GM18861 (cell line): ENCODE results near the gene WASF3.

Experiments used
- ATAC-seq: cut with Tn5 transposase; IDR thresholded peaks from one replicate; pipeline ENCODE4 v1.9.1; 2021; ENCODE audit not compliant: unreplicated experiment

The WASF3 gene

DNA sequence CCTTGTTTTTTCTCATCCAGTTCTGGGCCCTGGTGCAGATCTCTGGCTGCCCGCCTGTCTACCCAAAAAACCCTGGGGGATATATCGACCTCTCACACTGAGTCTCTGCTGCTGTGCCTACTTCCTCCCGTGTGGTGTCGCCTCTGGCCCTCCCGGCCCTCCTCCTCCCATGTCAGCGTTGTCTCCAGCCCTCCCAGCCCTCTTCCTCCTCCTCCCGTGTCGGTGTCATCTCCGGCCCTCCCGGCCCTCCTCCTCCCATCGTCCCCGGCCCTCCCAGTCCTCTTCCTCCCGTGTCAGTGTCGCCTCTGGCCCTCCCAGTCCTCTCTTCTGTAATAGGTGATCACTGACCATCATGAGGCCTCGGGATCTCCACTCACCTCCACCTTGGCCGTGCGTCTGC is 121.3 kb downstream of the WASF3 start:
- ATAC-seq, result no peak

- no peak for ATAC-seq
Observed at GRCh38 chr13:26679411-26680122, 122.1 kb downstream of the WASF3 start.

- ATAC-seq, result no peak
Observed at GRCh38 chr13:26680123-26680450, 122.6 kb downstream of the WASF3 start.

- no peak for ATAC-seq
Observed at GRCh38 chr13:26680572-26680971, 123.1 kb downstream of the WASF3 start.

GRCh38 chr13:26681036-26681435 is 123.6 kb downstream of the WASF3 start:
- ATAC-seq, result no peak

DNA sequence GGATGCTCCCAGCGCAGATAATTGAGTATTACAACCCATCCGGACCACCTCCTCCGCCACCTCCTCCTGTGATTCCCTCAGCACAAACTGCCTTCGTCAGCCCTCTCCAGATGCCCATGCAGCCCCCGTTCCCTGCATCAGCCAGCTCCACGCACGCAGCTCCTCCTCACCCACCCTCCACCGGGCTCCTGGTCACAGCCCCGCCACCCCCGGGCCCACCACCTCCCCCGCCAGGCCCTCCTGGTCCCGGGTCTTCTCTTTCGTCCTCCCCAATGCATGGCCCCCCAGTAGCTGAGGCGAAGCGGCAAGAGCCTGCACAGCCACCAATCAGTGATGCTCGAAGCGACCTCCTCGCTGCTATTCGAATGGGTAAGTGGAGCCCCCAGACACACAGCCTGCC is 125.1 kb downstream of the WASF3 start:
- no peak for ATAC-seq

- no peak for ATAC-seq
Observed at GRCh38 chr13:26685606-26686005, 128.1 kb downstream of the WASF3 start.

GRCh38 chr13:26686285-26686684 is 128.8 kb downstream of the WASF3 start:
- no peak for ATAC-seq

DNA sequence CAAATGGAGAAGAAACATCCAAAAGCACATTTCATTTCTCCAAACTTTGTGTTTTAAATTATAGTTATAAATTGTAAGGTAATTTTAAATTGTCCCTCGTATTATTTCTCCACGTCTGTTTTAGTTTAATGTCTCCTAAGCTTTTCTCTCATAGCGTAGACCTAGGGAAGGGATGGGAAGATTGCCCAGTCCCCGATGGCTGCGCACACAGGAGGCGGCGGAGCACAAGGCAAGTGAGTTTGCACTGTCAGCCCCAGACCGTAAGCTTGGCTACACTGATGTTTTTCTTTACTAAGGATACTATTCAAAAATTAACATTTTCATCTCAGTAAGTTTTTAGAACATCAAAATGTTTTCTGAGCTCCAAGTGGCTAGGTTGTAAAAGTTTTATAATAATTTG is 130.8 kb downstream of the WASF3 start:
- no peak for ATAC-seq

GRCh38 chr13:26688980-26689379 is 131.5 kb downstream of the WASF3 start:
- ATAC-seq, result no peak

GRCh38 chr13:26693749-26694463 is 136.4 kb downstream of the WASF3 start:
- ATAC-seq, result no peak

DNA sequence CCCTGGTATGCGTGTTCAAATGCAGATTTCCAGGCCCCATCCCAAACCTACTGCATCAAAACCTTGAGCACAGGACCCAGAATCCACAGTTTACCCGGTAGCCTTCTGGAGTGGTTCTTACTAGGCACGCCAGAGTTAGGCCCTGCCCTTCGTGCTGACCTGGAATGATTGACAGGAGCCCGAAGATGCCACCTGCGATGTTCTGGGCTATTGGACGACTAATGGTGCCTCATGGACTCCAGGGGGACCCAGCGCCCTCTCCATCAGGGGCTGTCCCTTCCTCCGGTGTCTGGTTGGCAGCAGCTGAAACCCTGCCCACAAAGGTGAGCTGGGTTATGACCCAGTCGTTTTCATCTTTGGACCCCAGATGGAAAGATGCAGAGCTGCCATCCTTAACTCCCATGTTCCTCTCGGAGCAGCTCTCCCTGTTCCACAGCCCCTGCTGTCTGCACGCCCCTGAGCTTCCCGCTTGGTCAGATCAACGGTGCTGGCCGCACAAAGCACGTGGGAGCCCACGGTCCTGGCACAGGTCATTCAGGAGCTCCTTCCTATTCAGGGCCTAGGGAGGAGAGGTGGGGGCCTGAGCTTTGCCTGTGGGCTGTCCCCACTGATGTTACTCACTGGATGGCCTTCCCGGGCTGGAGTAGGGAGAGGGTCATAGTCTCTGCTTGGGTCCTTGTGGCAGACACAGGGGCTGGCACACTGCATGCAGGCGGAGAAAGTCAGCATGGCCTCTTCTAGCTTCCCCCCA is 137.3 kb downstream of the WASF3 start:
- ATAC-seq, result no peak

- no peak for ATAC-seq
Observed at GRCh38 chr13:26695360-26695705, 137.8 kb downstream of the WASF3 start.

DNA sequence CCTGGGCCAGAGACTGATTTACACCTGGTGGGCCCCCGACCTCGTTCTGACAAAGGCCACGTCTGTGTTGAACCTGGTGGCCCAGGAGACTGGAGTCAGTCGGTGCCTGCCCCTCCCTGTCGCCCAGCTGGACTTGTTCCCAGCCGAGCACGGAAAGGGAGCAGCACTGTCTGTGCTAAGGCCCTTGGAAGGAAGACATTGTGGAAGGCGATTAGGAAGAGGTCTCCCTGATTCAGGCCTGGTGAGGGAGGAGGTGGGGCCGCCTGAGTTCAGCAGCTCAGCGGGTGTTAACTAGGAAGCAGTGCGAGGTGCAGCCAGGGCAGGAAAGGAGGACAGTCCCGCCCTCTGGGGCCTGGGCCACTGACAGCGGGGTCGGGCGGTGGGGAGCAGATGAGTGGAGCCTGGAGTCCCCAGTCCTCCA is 138.4 kb downstream of the WASF3 start:
- no peak for ATAC-seq

DNA sequence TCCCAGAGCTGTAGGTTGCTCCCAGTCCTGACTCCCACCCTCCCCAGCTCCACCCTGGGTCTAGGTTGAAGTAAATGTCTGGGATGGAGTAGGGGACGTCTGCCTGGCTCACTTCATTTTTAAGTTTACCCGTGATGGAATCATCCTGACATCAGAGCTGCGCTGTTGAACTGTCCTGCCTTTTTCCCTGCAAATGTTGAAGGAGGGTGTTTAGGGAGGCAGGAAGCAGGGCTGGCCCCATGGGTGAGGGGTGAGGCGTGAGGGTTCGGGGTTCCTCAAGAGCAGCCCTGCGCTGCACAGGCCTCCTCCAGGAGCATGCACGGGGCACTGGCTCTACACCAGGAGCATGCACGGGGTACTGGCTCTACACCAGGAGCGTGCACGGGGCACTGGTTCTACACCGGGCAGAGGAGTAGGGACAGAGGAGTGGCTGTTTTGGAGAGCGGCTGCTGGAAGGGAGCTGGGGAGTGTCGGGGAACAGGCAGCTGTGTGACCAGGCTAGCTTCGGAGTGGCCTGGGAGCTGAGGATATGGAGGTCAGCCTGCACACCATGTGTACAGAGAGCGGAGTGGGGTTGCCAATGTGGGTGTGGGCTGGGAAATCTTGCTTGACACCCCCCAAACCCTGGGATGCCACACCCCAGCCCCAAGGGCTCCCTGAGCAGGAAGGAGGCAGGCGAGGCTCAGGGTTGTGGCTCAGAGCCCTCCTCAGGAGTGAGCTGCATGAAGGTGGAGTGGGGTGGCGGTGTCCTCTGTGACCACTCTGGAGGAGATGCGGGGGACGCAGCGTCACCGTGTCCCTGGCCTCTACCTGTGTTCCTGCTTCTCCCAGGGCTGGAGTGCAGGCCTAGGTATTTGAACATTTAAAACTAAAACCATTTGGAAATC is 139.8 kb downstream of the WASF3 start:
- no peak for ATAC-seq

GRCh38 chr13:26698392-26699196 is 141.1 kb downstream of the WASF3 start:
- no peak for ATAC-seq

- ATAC-seq, result no peak
Observed at GRCh38 chr13:26699197-26699490, 141.7 kb downstream of the WASF3 start.

DNA sequence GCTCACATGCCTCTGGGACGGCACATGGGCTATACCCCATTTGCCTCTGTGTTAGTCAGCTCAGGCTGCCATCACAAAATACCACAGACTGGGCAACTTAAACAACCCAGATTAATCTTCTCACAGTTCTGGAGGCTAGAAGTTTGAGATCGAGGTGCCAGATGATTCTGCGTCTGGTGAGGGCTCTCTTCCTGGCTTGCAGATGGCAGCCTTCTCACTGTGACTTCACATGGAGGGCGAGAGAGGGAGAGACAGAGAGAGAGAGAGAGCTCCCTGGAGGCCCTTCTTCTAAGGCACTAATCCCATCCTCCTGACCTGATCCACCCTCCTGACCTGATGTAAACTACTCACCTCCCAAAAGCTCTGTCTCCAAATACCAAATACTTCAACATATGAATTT is 148.1 kb downstream of the WASF3 start:
- ATAC-seq, result no peak

DNA sequence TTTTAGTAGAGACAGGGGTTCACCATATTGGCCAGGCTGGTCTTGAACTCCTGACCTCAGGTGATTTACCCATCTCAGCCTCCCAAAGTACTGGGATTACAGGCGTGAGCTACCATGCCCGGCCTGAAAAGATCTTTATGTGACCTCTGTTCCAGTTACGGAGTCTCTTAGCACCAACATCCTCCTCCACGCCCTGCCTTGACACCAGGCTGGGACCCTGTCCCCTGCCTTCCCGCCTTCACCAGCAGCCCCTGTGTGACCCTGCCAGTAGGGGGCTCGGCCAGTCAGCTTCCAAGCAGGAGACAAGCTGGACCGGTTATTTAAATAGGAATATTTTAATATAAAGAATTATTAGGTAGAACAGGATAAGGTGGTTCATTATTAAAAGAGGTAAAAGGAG is 148.9 kb downstream of the WASF3 start:
- no peak for ATAC-seq

DNA sequence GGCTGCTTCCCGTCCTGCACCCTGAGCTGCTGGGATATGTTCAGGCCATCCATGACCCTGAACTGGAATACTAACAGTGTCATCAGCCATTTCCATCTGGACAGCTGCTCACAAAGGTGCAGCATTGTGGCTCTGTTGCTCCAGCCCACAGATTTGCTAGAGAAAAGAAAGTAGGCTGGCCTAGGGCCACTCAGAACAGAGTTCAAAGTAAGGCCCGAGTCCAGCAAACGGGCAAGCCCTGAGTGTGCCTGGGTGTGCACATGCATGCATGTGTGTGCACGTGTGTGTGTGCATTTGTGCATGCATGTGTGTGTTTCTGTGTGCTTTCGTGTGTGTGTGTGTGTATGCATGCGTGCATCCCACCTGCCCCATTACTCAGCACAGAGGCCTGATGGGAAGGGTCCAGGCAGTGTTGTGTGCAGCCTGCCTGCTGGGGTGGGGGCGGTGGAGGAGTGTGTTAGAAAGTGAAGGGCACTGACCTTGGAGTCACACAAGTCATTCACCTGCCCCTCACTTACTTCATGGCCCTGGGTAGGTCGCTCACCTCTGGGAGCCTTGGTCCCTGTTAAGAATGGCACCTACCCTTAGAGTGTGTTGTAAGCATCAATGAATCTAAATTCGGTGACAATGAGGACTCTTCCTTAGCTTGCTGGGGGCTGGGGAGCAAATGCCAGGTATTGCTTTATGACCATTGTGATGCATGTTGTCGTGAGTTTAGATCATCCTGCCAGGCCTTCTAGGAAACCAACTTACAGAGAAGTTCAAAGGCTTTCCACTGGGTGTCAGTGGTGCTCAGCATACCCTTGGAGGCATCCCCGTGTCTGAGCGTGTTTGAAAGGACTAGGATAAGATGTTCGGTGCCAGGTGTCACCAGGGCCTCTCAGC is 149.9 kb downstream of the WASF3 start:
- no peak for ATAC-seq
